Measurements from ENCODE around the gene ULK2.
"Not testable (repeated sequence)": the region's sequence is repeated elsewhere in the genome, so short reads cannot be mapped to it uniquely, and the experiment has no call there.

Gene ULK2

DNA sequence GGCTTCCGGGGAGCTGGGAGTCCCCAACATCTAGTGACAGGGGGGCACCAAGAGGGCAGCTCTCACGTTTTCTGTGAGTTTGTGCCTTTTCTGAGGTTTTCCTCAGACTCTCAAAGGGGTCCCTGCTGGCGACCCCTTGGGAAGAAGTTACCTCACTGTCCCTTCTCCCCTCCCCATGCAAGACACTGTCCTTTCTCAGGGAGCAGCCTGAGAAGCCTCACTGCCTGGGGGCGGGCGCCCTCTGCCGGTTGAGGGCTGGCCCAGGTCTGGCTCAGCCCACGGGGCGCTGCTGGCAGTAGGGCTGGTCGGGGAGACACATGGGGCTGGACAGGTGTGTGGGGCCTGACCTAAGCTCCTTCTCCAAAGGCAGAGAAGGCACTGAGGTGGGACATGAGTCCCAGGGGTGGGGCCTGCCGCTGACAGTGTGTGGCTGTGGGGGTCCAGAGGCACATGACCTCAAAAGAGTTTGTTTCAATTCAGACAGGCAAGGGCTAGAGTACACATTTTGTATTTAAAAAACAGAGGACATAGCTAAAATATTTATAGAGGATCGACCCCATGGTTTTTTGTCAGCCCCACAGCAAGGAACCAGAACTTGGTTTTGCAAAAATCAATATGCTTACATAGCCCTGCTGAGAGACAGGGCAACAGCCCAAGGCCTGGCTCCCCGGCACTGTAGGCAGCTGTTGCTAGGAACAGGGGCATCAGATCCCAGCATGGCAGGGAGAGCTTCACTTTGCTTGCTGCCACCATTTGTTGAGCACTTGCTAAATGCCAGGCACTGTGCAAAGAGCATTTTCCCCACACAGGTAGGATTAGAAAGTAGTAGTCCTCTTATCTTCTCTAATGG is 101.1 kb downstream of the ULK2 start:
- H3K4me3 ChIP-seq (ENCODE audit: low read depth, low read length): no peak overlapping the region
- TF ChIP-seq, protein P1, sequence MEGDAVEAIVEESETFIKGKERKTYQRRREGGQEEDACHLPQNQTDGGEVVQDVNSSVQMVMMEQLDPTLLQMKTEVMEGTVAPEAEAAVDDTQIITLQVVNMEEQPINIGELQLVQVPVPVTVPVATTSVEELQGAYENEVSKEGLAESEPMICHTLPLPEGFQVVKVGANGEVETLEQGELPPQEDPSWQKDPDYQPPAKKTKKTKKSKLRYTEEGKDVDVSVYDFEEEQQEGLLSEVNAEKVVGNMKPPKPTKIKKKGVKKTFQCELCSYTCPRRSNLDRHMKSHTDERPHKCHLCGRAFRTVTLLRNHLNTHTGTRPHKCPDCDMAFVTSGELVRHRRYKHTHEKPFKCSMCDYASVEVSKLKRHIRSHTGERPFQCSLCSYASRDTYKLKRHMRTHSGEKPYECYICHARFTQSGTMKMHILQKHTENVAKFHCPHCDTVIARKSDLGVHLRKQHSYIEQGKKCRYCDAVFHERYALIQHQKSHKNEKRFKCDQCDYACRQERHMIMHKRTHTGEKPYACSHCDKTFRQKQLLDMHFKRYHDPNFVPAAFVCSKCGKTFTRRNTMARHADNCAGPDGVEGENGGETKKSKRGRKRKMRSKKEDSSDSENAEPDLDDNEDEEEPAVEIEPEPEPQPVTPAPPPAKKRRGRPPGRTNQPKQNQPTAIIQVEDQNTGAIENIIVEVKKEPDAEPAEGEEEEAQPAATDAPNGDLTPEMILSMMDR (IDR thresholded peaks at IDR 0.05; ENCODE audit: low read depth, low read length): peak; percentile 99

- no peak overlapping the region for H3K4me3 ChIP-seq (ENCODE audit: low read depth, low read length)
- TF ChIP-seq, protein P1 (IDR thresholded peaks at IDR 0.05; ENCODE audit: low read depth, low read length): no peak
Observed at GRCh38 chr17:19766016-19766415, 101.7 kb downstream of the ULK2 start.

GRCh38 chr17:19763991-19764390 is 103.7 kb downstream of the ULK2 start:
- not testable (repeated sequence) for H3K4me3 ChIP-seq (ENCODE audit: low read depth, low read length)

DNA sequence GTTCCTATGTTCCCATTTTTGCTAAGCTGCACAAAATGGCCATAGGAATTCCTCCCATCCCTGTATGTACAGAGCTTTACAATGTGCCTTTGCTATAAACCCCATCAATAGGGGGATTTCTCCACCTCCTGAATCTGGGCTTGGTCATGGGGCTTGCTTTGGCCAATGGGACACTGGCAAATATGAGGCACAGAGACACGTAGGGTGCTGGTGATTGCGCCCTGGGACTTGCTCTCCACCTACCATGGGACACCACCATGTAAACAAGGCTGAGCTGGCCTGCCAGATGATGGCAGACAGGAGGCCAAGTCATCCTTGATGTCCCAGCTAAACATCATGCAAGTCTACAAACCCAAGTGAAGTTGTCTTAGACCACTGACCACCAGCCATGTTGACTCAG is 104.3 kb downstream of the ULK2 start:
- TF ChIP-seq, protein P1 (IDR thresholded peaks at IDR 0.05; ENCODE audit: low read depth, low read length): no peak
- H3K4me3 ChIP-seq (ENCODE audit: low read depth, low read length): no peak overlapping the region

DNA sequence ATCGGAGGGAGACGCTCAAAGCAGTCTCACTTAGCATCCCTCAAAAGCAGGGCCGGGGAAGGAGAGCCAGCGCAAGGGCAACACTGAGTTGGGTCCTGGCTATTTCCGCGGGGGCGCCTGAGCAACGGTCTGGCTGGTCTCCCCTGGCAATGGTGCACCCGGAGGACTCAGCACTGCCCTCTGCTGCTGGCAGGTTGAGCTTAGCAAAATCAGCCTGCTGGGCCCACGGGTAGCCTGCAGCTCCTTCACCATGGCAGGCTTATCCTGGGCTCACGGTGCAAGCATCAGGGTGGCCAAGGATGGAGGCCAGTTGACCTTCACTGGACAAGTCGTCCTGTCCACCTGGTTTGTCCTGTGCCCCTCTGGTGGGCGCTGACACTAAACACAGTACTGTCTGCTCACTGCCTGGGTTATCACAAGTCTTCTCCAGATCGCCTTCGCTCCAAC is 105.2 kb downstream of the ULK2 start:
- H3K4me3 ChIP-seq (ENCODE audit: low read depth, low read length): no peak overlapping the region
- TF ChIP-seq, protein P1 (IDR thresholded peaks at IDR 0.05; ENCODE audit: low read depth, low read length): peak; percentile 74

DNA sequence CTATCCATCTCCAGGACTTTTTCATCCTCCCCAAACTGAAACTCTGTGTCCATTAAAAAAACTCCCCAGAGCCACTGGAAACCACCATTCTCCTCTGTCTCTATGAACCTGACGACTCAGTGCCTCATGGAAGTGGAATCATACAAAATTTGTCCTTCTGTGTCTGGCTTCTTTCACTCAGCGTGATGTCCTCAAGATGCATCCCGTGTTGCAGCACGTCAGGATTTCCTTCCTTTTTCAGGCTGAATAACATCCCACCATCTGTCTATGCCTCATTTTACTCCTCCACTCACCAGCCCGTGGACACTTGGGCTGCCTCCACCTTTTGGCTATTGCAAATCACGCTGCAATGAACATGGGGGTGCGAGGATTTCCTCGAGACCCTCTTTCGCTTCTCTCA is 107.0 kb downstream of the ULK2 start:
- TF ChIP-seq, protein P1 (IDR thresholded peaks at IDR 0.05; ENCODE audit: low read depth, low read length): no peak
- no peak overlapping the region for H3K4me3 ChIP-seq (ENCODE audit: low read depth, low read length)

DNA sequence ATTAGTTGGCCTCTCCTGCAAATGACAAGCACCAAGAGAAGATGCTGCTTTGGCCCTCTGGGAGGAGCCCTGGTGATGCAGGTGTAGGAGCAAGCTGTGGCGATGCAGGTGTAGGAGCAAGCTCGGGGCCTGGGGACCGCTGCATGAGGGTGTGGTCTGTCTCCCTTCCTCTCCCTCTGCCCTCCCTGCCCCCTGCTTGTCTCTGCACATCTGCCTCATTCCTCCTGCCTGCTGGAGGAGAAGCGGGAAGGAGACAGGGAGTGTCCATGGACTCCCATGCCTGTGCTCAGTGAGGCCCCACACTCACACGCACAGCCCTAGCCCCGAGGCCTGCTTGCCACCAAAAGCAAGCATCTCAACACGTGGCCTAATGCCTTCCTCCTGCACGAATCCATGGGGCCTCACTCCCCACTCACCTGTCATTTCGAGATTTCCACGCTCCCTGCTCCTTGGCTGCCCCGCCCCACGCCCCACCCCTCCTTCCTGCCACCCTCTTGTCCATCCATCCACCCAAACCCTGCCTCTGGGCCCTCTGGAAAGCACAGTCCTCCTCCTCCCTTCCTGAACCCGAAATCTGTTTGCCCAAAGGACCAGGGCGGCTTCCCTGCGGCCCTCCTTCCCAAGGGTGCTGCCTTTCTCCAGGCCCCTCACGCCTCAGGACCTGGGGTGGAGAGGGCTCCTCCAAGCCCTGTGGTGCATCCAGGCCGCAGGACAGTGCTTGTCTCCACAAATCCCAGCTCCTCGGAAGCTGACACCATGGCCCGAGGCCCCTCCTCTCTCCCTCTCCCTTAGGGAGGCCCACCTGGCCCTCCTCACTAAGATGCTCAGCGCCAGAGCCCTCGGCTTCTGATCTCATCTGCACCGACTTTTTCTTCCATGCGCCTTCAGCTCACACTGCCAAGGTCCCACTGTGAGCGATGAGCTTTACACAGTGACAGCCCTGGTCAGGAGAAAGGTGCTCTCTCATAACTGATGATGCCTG is 107.9 kb downstream of the ULK2 start:
- no peak overlapping the region for H3K4me3 ChIP-seq (ENCODE audit: low read depth, low read length)
- TF ChIP-seq, protein P1 (IDR thresholded peaks at IDR 0.05; ENCODE audit: low read depth, low read length): no peak

Data from WI38 (cell line).